ENCODE measurements around the gene ERMARD. TPM values are rescaled to one million over a fixed set of nuclear protein-coding genes. Genes with fewer than 3 reads are reported as not detected.

ERMARD gene
- total RNA-seq, 4 donors from 2014 or later, result 9.0 to 18.9 (median 11.2) TPM

- in situ Hi-C loops (cut with MboI; ENCODE audit: low sequenced_read_pairs in 4 of 4) (no loop called here), intact Hi-C loops (cut with DNase I; ENCODE audit: low total_unique reads) (no loop called here)
- no peak for DNase-seq
- Histone ChIP-seq H3K27me3 (no peaks in the 10 kb centered on the region), H3K27ac (no peak overlapping the region), H3K36me3 (peaks cover 0 to 56% of the 10 kb centered on the region in 2 donors), H3K4me1 (no peaks in the 10 kb centered on the region), H3K9me3 (no peaks in the 10 kb centered on the region), H3K4me3 (no peak overlapping the region)
- TF ChIP-seq CTCF (IDR thresholded peaks at IDR 0.05 in 4 of 5, conservative IDR thresholded peaks at IDR 0.05 in 1 of 5) (no peak), POLR2A (IDR thresholded peaks at IDR 0.05) (no peak)
- no peak for ATAC-seq
Measured at GRCh38 chr6:169777896-169778295, 26.5 kb downstream of the ERMARD start.

GRCh38 chr6:169778646-169779045 is 27.2 kb downstream of the ERMARD start:
- DNase-seq, result no peak
- no peak overlapping the region for H3K4me3 ChIP-seq
- H3K27ac ChIP-seq, result no peak overlapping the region
- in situ Hi-C loops (cut with MboI; ENCODE audit: low sequenced_read_pairs in 4 of 4), result no loop called here
- TF ChIP-seq POLR2A (IDR thresholded peaks at IDR 0.05) (no peak), CTCF (IDR thresholded peaks at IDR 0.05 in 4 of 5, conservative IDR thresholded peaks at IDR 0.05 in 1 of 5) (no peak)
- intact Hi-C loops (cut with DNase I; ENCODE audit: low total_unique reads), result no loop called here
- no peaks in the 10 kb centered on the region for H3K9me3 ChIP-seq
- peaks cover 0 to 52% of the 10 kb centered on the region in 2 donors for H3K36me3 ChIP-seq
- no peak for ATAC-seq
- H3K4me1 ChIP-seq, result no peaks in the 10 kb centered on the region
- no peaks in the 10 kb centered on the region for H3K27me3 ChIP-seq

GRCh38 chr6:169779092-169779815 is 27.8 kb downstream of the ERMARD start:
- Histone ChIP-seq H3K36me3 (peaks cover 0 to 51% of the 10 kb centered on the region in 2 donors), H3K27me3 (no peaks in the 10 kb centered on the region), H3K27ac (no peak overlapping the region), H3K4me3 (no peak overlapping the region), H3K4me1 (no peaks in the 10 kb centered on the region), H3K9me3 (no peaks in the 10 kb centered on the region)
- ATAC-seq (no peak), DNase-seq (no peak)
- intact Hi-C loops (cut with DNase I; ENCODE audit: low total_unique reads), result no loop called here
- in situ Hi-C loops (cut with MboI; ENCODE audit: low sequenced_read_pairs in 4 of 4), result no loop called here
- TF ChIP-seq POLR2A (IDR thresholded peaks at IDR 0.05), result no peak
- no peak for TF ChIP-seq CTCF (IDR thresholded peaks at IDR 0.05 in 4 of 5, conservative IDR thresholded peaks at IDR 0.05 in 1 of 5)

- no peaks in the 10 kb centered on the region for H3K9me3 ChIP-seq
- no peak overlapping the region for H3K27ac ChIP-seq
- ATAC-seq, result no peak
- H3K36me3 ChIP-seq, result peaks cover 0 to 51% of the 10 kb centered on the region in 2 donors
- intact Hi-C loops (cut with DNase I; ENCODE audit: low total_unique reads) (no loop called here), in situ Hi-C loops (cut with MboI; ENCODE audit: low sequenced_read_pairs in 4 of 4) (no loop called here)
- no peak overlapping the region for H3K4me3 ChIP-seq
- TF ChIP-seq CTCF (IDR thresholded peaks at IDR 0.05 in 4 of 5, conservative IDR thresholded peaks at IDR 0.05 in 1 of 5), result no peak
- TF ChIP-seq POLR2A (IDR thresholded peaks at IDR 0.05), result no peak
- DNase-seq, result no peak
- no peaks in the 10 kb centered on the region for H3K4me1 ChIP-seq
- no peaks in the 10 kb centered on the region for H3K27me3 ChIP-seq
Measured at GRCh38 chr6:169779896-169780295, 28.5 kb downstream of the ERMARD start.

Data from gastrocnemius medialis (tissue), 4 donors.